Breast epithelium (tissue), 3 donors: Measurements from ENCODE around the gene CPNE5.

Source experiments
- CTCF ChIP-seq, 3 donors: fragments of 450-650 bp; IDR thresholded peaks; one replicate each; pipeline ENCODE4 v1.5.1; 2016 to 2017; ENCODE audit warnings: antibody characterized with exemption in 3 of 3, mild to moderate bottlenecking in 3 of 3, moderate library complexity in 3 of 3
- POLR2AphosphoS5 ChIP-seq, 3 donors: sonication (generic); formaldehyde crosslinking; IDR thresholded peaks; one replicate each; pipeline ENCODE4 v1.6.1; 2017; ENCODE audit warnings: antibody characterized with exemption in 3 of 3

GRCh38 chr6:36777801-36778200 is 61.4 kb downstream of the CPNE5 start:
- TF ChIP-seq POLR2AphosphoS5 (IDR thresholded peaks at IDR 0.05) (no peak), CTCF (IDR thresholded peaks at IDR 0.05) (no peak)
